ENCODE data around the gene UGT1A3. TPM values are rescaled to one million over a fixed set of nuclear protein-coding genes. Genes with fewer than 3 reads are reported as not detected.

The UGT1A3 gene
- total RNA-seq, 4 donors from 2014 or later = 2.6 to 3.2 (median 2.6) TPM; not detected in 1

DNA sequence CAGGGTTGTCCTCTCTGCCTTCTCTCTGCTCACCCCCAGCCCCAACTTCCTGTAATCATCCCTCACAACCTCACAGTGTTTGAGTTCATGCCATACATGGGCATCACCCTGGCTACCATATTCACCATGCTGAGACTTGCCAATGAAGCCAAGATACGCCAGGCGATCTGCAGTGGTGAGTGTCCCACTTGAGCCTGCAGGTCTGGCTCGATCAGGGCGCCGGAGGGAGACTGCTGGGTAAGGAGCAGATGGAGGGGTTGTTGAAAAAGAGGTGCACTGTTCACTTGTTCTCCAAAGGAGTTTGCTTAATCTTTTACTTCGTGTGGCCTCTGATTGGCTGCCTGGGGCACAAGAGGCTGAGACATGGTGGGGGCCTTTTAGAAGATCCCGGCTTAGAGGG is 63.9 kb downstream of the UGT1A3 start:
- DNase-seq = no peak
- intact Hi-C loops (cut with DNase I; ENCODE audit: low total_unique reads) (no loop called here), in situ Hi-C loops (cut with MboI; ENCODE audit: low pct_ligation_motif_present in 1 of 4, low pct_unique_long_range_greater_than_20kb in 1 of 4, low sequenced_read_pairs in 3 of 4) (no loop called here)
- Histone ChIP-seq H3K36me3 (no peaks in the 10 kb centered on the region), H3K27ac (no peak overlapping the region), H3K9me3 (no peaks in the 10 kb centered on the region), H3K27me3 (no peaks in the 10 kb centered on the region), H3K4me3 (no peak overlapping the region), H3K4me1 (no peaks in the 10 kb centered on the region)
- TF ChIP-seq, protein P1, sequence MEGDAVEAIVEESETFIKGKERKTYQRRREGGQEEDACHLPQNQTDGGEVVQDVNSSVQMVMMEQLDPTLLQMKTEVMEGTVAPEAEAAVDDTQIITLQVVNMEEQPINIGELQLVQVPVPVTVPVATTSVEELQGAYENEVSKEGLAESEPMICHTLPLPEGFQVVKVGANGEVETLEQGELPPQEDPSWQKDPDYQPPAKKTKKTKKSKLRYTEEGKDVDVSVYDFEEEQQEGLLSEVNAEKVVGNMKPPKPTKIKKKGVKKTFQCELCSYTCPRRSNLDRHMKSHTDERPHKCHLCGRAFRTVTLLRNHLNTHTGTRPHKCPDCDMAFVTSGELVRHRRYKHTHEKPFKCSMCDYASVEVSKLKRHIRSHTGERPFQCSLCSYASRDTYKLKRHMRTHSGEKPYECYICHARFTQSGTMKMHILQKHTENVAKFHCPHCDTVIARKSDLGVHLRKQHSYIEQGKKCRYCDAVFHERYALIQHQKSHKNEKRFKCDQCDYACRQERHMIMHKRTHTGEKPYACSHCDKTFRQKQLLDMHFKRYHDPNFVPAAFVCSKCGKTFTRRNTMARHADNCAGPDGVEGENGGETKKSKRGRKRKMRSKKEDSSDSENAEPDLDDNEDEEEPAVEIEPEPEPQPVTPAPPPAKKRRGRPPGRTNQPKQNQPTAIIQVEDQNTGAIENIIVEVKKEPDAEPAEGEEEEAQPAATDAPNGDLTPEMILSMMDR (IDR thresholded peaks at IDR 0.05) = no peak
- no peak for TF ChIP-seq EP300 (IDR thresholded peaks at IDR 0.05; ENCODE audit: low read depth)
- 93 to 95% methylated on average over 3 to 7 of the region's 7 CpGs for WGBS, 2 donors (ENCODE audit: low coverage in 1 of 2)

DNA sequence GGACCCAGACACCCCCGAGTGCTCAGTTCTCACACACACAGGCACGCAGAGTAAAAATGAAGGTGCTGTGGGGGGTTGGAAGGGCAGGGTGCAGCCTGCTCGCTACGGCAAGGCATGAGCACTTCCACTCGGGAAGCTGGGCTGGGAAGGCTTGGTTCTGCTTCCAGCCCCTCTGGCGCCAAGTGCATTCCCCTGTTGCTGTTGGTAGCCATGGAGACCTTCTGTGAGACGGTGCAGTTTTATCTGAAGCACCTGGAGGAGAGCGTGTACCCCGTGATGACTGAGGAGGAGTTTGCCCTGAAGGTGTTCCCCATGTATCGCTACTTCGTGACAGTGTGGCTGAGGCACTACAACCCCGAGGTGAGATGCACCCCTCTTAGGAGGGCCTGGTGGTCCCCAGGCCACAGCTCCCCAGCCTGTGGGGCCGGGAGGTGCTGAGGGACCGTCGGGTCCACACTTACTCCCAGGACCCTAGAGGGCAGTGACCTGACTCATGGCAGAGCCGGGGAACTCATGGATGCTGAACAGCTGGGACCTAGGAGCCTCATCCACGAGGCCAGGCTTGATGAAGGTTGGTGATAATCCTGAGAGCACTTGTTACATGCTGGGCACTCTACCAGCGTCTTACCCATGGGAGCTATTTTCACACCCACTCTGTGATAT is 64.8 kb downstream of the UGT1A3 start:
- Histone ChIP-seq H3K27ac (no peak overlapping the region), H3K9me3 (no peaks in the 10 kb centered on the region), H3K27me3 (no peaks in the 10 kb centered on the region), H3K4me1 (no peaks in the 10 kb centered on the region), H3K4me3 (no peak overlapping the region), H3K36me3 (no peaks in the 10 kb centered on the region)
- in situ Hi-C loops (cut with MboI; ENCODE audit: low pct_ligation_motif_present in 1 of 4, low pct_unique_long_range_greater_than_20kb in 1 of 4, low sequenced_read_pairs in 3 of 4) (no loop called here), intact Hi-C loops (cut with DNase I; ENCODE audit: low total_unique reads) (no loop called here)
- no peak for DNase-seq
- TF ChIP-seq POLR2A (IDR thresholded peaks at IDR 0.05) = no peak
- TF ChIP-seq POLR2AphosphoS5 (IDR thresholded peaks at IDR 0.05) = no peak
- TF ChIP-seq, protein P1 (IDR thresholded peaks at IDR 0.05) = no peak
- TF ChIP-seq EP300 (IDR thresholded peaks at IDR 0.05; ENCODE audit: low read depth) = no peak
- 81% methylated on average over 18 of the region's 18 CpGs; no CpG with 5 or more reads in 1 of the 2 donors for WGBS, 2 donors (ENCODE audit: low coverage in 1 of 2)

DNA sequence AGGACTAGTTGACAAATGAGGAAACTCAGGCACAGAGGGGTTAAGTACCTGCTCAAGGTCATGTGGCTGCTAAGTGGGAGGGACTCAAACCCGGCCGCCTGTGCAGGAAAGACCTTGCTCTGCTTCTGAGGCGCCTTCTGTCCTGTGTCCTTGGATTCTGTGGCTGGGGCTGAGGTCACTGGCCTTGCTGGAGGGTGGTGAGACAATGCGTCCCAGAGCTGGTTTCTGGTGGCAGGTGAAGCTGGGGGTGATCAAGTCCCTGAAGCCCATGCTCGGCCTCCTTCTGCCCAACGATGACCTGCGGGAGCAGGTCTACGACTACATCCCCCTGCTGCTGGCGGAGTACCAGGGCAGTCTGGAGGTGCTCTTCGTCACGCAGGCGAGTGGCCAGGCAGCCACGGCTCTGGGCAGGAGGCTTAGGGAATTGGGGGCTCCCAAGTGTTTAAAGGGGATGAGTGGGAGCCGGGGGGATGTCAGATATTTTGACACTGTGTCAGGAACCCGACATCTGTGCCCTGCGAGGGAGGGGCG is 65.4 kb downstream of the UGT1A3 start:
- DNase-seq = no peak
- TF ChIP-seq, protein P1 (IDR thresholded peaks at IDR 0.05) = no peak
- TF ChIP-seq POLR2A (IDR thresholded peaks at IDR 0.05) = no peak
- no peak for TF ChIP-seq POLR2AphosphoS5 (IDR thresholded peaks at IDR 0.05)
- TF ChIP-seq EP300 (IDR thresholded peaks at IDR 0.05; ENCODE audit: low read depth) = no peak

DNA sequence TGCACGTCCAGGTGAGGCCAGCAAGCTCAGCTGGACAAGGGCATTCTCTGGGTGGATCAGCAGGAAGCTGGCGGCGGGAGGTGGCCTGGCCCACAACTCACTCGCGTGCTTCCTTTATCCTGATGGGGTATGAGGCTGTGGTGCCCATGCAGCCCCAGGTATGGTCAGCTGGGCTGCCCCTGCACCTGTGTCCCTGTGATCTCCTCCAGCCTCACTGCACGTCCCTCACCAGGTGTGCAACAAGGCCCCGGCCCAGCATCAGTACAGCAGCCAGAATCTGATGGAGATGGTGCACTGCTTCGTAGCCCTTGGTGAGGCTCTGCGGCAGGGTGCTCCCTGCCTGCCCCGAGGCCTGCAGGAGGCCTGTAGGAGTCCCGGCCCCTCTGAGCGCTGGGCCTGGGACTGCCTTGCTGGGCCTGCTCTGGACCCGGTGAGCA is 66.9 kb downstream of the UGT1A3 start:
- intact Hi-C loops (cut with DNase I; ENCODE audit: low total_unique reads) = no loop called here
- WGBS, 2 donors (ENCODE audit: low coverage in 1 of 2) = 90% methylated on average over 8 of the region's 13 CpGs; no CpG with 5 or more reads in 1 of the 2 donors
- Histone ChIP-seq H3K27ac (no peak overlapping the region), H3K4me1 (no peaks in the 10 kb centered on the region), H3K27me3 (no peaks in the 10 kb centered on the region), H3K4me3 (no peak overlapping the region), H3K9me3 (no peaks in the 10 kb centered on the region), H3K36me3 (no peaks in the 10 kb centered on the region)
- in situ Hi-C loops (cut with MboI; ENCODE audit: low pct_ligation_motif_present in 1 of 4, low pct_unique_long_range_greater_than_20kb in 1 of 4, low sequenced_read_pairs in 3 of 4) = no loop called here
- TF ChIP-seq EP300 (IDR thresholded peaks at IDR 0.05; ENCODE audit: low read depth) = no peak
- TF ChIP-seq POLR2AphosphoS5 (IDR thresholded peaks at IDR 0.05) = no peak
- TF ChIP-seq, protein P1 (IDR thresholded peaks at IDR 0.05) = no peak
- no peak for TF ChIP-seq POLR2A (IDR thresholded peaks at IDR 0.05)
- no peak for DNase-seq

More for the DNA sequence above, 65.4 kb downstream of the UGT1A3 start:
- in situ Hi-C loops (cut with MboI; ENCODE audit: low pct_ligation_motif_present in 1 of 4, low pct_unique_long_range_greater_than_20kb in 1 of 4, low sequenced_read_pairs in 3 of 4) (no loop called here), intact Hi-C loops (cut with DNase I; ENCODE audit: low total_unique reads) (no loop called here)
- Histone ChIP-seq H3K27ac (no peak overlapping the region), H3K36me3 (no peaks in the 10 kb centered on the region), H3K4me3 (no peak overlapping the region), H3K4me1 (no peaks in the 10 kb centered on the region), H3K9me3 (no peaks in the 10 kb centered on the region), H3K27me3 (no peaks in the 10 kb centered on the region)
- WGBS, 2 donors (ENCODE audit: low coverage in 1 of 2) = 79% methylated on average over 17 of the region's 17 CpGs; no CpG with 5 or more reads in 1 of the 2 donors
